NOMO-1 treated with dmso at 0.1 percent for 144 hours (cell line): ENCODE data around the gene HPS5.

ENCODE experiments used
- DNase-seq: peaks from one replicate; lab custom pipeline; 2025; ENCODE audit not compliant: unreplicated experiment; lab: John Stamatoyannopoulos, UW

HPS5 gene

DNA sequence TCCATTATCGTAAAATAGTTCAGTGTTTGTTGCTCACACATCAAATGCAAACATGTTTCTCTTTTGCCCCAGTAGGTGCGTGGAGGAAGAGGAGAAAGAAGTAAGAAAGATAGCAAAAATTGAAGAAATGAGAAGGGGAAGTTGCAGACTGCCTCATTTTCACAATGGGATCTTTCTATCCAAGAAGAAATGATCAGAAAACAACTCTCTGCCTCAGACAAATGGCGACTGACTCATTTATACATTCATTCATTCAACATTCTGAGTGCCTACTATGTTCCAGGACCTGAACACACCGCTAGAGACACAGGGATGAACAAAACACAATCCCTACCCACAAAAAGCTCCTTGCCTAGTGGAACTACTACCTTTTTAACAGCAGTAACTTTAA, 367 bp downstream of the HPS5 start:
- peak; percentile 29 for DNase-seq

DNA sequence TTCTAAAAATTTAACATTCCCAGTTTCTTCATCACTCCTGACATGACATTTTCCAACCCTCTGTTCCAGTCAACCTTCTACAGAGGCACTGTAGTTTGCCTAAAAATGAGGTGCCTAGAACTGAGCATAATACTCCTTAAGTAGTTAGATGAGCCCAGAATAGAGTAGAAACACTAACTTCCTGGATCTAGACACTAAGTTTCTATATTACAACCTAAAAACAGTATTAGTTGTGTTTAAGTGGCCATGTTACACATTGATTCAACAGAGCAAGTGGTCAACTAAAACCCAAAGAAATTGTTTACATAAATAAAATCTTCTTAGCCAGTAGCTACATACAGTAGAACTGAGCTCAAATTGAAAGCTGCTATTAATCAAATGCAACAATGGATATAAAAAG, 1.3 kb downstream of the HPS5 start:
- DNase-seq = no peak

DNA sequence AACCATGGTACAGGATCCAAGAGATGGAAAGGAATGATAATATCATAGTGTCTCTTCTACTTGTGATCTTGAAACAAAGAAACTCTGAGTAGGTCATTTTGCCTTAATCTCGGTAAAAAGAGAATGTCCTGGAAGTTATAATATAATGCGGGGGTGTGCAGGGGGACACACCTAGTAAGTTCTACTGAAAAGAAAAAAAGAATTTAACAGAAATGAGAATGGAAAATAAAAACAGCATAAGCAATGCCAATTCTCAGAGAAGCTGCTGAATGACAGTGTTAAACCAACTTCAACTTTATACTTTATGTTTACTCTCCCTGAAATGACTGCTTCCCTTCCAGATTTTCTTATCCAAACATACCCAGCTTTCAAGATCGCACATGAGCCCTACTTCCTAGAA, 2.0 kb downstream of the HPS5 start:
- DNase-seq = no peak

DNA sequence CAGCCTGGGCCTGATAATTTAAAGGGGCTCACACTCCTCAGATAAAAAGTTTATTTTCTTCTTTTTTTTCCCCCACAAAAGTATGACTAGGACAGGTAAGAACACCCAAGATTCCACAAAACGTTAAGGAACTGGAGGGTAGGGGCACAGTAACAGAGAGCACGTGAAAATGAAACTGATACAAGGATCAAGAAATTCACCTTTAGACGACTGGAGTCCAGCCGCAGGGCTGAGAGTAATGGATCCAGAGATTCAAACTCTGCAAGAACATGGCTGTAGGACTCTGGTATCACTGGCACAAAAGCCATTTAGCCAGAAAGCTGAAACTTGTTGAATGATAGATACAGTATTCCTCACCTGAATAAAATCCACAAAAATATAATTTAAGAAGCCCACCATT, 4.4 kb downstream of the HPS5 start:
- no peak for DNase-seq

DNA sequence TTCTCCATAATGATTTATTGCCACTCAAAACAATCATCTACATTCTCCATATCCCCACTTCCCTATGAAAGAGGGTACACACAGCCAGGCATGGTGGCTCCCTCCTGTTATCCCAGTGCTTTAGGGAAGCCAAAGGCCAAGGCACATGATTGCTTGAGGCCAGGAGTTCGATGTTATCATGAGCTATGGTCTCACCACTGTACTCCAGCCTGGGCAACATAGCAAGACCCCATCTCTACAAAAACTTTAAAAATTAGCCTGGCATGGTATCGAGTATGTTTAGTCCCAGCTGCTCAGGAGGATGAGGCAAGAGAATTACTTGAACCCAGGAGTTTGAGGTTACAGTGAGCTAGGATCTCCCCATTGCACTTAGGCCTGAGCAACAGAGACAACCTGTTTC, 6.0 kb downstream of the HPS5 start:
- no peak for DNase-seq

DNA sequence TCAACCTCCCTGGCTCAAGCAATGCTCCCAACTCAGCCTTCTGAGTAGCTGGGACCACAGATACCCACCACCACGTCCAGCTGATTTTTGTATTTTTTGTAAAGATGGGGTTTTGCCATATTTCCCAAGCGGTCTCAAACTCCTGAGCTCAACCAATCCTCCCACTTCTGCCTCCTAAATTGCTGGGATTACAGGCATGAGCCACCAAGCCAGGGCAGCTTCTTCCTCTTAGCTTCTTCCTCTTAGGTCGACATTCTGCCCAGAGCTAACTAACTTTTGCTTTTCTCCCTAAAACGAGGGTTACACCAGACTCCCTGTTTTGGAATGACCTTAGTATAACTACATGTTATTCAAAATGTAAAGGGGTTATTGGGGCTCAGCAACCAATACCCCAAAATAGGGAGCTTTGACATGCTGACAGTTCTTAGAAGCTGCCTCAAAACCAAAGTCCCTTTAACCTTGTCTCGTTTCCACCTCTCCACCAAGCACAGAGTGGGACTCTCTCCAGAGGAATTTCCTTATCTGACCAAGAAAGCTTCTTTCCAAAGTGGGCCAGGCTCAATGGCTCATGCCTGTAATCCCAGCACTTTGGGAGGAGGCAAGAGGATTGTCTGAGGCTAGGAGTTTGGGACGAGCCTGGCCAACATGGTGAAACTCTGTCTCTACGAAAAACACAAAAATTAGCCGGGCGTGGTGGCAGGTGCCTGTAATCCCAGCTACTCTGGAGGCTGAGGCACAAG, 7.0 kb downstream of the HPS5 start:
- DNase-seq = no peak

DNA sequence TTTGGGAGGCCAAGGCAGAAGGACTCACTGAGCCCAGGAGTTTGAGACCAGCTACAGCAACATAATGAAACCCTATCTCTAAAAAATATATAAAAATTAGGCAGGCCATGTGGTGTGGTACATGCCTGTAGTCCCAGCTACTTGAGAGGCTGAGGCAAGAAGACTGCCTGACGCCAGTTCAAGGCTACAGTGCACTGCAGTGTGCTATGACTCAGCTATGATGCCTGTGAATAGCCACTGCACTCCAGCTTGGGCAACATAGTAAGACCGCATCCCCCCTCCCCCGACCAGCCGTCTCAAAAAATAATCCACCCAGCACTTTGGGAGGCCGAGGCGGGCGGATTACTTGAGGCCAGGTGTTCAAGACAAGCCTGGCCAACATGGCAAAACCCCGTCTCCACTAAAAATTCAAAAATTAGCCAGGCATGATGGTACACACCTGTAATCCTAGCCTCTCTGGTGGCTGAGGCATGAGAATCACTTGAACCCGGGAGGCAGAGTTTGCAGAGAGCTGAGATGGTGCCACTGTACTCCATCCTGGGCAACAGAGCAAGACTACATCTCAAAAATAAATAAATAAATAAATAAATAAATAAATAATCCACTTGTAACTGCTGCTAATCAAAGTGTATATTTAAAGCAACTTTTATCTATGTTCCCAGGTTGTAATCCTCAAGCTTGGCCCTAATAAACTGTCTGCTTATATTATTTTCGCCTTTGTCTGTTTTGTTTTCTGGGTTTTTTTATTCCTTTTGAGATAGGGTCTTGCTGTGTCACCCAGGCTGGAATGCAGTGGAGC, 7.8 kb downstream of the HPS5 start:
- no peak for DNase-seq

DNA sequence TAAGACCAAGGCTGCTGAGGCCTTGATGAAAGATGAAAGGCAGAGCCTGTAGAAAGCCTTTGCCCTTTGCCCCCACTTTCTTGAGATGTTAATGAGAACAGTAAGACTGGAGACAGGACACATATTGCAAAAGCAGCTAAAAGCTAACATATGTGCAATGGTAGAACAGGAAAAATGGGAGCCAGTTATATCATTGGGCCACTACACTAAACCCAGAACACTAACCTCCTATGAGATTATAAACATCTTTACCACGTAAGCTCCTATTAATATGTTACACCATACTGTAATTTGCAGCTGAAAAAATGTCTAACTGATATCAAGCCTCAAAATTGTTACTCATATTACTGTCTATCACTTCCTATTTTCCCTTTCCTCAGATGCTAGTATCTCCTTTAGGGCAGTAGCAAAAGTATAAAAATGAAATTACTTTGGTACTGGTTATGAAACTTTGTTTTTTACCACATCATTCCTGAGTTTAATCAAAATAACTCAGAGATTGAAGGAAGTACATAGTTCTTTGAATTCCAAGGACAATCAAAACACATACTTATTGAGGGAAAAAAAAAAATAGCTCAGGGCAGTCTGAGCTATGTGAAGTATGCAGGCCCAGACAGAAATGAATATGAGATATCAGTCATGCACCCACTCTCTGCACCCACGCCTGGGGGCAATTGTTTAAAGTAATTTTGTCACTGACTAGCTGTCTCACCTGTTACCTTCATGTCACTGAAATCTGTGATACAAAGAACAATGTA, 9.1 kb downstream of the HPS5 start:
- no peak for DNase-seq

DNA sequence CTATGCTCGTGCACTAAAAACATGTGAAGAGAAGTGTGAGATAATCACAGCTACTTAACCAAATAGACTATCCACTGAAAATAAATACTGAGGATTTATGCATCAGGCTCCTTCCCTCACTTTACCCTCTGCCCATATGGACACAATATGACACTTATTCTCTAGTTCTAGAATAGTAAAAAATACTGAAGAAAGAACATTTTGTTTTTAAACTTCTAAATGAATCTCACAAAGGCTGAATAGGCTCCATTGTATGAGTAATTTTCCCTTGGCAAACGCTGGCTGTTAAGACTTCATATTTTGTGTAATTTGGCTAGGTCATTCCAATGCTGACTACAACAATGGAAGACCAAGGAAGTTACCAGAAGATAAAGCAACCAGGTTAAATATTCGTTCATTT, 9.9 kb downstream of the HPS5 start:
- DNase-seq = no peak

DNA sequence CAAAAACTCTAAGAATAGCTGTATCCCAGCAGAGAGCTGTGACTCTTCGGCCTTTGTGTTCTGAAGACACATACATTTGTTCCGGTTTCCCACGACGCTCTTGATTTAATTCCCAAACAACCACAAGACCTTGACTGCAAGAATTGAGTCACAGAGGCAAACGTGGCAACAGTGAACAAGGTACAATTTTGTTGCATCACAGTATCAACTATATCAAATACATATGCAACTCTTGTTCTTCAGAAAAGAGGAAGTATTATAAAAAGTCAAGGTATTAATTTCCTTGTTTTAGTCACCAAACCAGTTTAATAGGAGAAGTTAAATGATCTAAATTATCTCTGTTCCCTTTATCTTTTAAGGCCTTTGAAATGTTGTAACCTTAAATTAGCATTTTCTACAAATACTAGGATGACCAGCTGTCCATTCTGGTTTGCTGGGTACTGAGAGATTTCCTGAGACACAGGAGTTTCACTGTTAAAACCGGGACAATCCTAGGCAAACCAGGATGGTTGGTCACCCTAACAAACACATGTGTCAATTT, 11.1 kb downstream of the HPS5 start:
- peak; percentile 76 for DNase-seq

DNA sequence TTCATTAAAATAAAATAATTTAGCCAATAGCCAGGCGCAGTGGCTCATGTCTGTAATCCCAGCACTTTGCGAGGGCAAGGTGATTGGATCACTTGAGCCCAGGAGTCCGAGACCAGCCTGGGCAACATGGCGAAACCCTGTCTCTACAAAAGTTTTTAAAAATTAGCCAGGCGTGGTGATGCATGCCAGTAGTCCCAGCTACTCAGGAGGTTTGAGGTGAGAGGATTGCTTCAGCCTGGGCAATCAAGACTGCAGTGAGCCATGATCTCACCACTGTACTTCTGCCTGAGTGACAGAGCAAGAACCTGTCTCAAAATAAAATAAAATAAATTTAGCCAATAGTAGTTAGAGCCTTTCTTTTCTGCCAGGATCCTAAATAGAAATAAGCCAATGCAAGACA, 12.2 kb downstream of the HPS5 start:
- DNase-seq = no peak

DNA sequence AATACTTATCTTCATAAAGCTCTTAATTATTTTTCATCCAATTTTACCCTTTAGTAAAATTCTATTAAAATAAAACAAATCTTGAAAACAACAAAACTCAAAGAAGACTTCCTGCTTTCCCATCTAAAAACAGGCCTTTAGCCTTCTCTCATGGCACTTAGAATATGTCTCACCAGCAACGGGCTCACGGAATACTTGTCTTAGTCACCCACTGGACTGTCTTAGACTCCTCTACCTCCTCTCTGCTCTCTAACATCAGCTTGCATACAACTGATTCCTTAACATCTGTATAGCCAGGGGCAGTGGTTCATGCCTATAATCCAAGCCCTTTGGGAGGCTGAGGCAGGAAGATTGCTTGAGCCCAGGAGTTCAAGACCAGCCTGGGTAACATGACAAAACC, 13.7 kb downstream of the HPS5 start:
- no peak for DNase-seq

DNA sequence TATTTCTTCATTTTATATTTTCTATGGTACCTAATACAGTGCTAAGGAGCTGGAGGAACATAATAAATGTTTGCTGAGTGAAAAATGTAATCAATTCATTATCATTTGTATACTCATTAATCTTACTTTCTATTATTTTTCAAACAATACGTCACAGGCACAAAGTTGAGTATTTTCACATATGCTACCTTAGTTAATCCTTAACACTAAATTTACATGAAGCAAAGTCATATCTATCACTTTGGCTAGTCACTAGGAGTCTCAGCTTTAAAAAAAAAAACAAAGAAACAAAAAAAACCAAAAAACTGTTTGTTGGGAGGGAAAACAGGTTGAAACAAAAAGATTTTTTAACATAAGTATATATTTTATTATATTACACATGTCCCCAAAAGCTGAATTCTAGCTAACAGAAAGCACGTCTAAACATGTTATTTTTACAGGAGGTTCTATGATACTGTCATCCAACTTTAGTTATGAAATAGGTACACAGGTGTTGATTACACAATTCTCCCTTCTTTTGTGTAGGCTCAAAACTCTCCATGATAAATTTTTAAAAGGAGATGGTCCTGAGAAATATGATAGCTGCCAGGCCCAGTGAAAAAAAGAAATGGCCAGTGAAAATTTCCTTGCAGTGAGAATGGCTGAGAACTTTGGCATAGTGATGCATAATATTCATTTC, 14.3 kb downstream of the HPS5 start:
- no peak for DNase-seq

DNA sequence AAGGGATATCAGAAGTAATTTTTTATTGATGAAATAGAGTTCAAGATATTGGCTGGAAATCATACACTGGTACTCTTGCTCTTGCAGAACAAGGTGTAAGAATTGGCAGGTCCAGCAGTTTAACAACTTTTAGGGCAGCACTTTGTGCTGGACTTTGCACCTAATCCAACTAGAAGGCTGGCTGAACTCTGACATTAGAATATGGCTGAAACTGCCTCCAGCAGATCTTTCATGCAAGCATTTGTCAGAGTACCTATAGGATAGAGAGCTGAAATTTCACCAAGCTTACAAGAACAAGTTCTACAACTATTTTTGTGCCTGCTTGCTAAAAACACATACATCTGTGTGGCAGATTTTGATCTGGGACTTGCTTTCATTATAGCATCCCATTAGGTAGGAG, 17.2 kb downstream of the HPS5 start:
- no peak for DNase-seq

DNA sequence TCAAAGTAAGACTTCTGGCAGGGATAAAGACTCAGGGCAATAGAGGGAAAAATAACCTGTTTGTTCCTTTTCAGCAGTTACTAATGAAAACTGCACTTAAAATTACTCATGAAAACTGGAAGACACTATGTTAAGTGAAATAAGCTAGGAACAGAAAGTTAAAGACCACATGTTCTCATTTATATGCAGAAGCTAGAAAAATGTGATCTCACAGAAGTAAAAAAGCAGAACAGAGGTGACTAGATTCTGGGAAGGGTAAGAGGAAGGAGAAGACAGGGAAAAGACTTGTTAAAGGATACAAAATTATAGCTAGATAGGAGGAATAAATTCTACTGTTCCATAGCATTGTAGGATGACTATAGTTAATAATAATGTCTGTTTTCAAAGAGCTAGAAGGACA, 22.2 kb downstream of the HPS5 start:
- DNase-seq = no peak

DNA sequence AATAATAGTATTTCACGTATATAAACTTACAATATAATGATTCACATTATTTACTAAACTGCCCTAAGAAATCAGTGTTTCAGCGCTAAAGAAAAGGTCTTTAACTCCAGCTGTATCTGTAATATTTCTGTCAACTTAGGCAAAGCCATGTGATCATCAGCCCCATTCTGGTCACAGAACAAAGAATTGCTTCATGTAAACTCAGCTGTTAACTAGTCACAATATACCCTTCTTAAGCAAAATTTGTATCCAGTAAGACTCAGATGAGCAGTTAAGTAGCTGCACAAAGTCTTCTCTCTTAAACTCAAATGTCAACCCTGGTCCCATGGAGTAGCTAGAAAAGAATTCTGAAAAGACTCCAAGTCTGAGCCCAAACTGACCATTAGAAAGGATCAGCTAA, 26.6 kb downstream of the HPS5 start:
- DNase-seq = no peak

DNA sequence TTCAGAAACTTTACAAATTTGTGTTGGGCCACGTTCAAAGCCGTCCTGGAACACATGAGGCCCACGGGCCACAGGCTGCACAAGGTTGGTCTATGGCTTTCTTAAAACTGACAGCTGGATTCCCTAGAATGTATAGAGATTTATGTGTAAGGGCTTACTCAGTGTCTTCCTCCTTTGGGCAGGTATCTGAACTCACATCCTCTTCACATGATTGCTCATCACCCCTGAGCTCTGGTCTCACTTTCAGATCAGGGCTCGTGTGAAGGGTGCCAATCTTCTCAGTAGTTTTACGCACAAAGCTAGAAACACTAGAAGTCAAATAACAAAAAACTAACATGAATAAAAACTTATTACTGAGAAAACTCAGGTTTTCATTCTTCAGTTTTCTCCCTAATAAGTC, 27.1 kb downstream of the HPS5 start:
- no peak for DNase-seq

DNA sequence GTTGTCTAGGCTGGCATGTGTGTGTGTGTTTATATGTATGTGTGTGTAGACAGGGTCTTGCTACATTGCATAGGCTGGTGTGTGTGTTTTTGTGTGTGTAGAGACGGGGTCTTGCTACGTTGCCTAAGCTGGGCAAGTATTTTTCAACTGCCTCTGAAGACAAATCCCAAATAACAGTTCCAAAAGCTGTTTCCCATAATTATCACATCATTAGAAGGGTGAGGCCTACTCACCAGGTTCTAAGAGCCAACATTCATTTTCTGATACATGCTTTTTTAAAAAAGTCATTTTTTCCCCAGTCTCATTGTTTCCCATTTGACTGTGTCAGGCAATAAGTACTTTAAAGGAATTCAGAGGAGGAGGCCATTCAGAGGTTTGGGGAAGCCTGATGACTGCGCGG, 33.0 kb downstream of the HPS5 start:
- no peak for DNase-seq

DNA sequence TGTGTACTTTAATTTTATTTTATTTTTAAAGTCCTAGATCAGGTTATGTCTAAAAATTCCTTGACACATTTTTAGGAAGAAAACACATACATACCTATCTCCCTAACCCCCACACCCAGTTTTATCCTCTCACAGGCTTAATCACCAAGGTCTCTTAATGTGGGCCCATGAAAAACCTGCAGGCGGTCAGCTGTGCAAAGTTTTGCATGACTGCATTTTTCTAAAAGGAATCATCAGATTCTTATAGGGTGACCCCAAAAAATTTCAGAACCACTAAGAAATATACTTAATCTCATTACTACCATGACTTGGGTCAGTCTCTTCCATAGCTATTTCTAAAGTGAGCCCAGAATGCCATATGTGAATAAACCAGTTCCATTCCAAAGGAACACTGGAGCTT, 36.1 kb downstream of the HPS5 start:
- no peak for DNase-seq

DNA sequence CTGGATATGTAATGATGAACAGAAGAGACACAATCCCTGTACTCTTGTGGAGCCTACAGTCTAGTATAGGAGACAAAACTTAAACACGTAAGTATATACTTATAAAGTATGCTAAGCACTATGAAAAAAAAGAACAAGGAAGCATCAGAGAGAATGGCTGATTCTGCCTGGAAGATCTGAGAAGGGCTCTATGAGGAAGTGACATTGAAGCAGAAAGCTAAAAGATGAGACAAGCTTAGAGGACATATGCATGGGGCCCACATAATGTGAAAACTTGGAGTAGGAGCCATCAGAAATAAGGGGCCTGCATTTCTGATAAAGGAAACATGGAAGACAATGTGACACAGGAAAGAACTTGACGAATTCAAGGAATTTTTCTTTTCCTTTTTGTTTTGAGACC, 39.3 kb downstream of the HPS5 start:
- DNase-seq = no peak

DNA sequence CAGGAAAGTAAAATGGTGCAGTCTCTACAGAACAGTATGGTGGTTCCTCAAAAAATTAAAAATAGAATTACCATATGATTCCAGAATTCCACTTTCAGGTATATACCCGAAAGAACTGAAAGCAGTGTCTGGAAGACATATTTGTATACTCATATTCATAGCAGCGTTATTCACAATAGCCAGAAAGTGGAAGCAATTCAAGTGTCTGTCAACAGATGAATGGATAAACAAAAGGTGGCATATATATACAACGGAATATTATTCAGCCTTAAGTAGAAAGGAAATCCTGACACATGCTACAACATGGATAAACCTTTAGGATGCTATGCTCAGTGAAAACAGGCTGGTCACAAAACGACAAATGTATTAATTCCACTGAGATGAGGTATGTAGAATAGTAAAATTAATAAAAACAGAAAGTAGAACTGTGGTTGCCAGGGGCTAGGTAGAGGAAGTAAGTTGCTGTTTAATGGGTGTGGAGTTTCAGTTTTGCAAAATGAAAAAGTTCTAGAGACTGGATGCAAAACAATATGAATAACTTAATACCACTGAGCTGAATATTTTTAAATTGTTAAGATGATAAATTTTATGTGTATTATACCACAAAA, 41.4 kb downstream of the HPS5 start:
- peak; percentile 16 for DNase-seq
